HFF-Myc (cell line): ENCODE results near the gene RAB11FIP5.
"Not testable (repeated sequence)": the region's sequence is repeated elsewhere in the genome, so short reads cannot be mapped to it uniquely, and the experiment has no call there.

Experiments used
- DNase-seq: peaks from one replicate; pipeline ENCODE4 v3.0.0-alpha.2; 2011; ENCODE audit warnings: low read depth; ENCODE audit errors: extremely low read depth
- H3K4me3 ChIP-seq: replicated peaks from 2 replicates; pipeline ENCODE4 v1.5.1; 2011; ENCODE audit warnings: low read depth, mild to moderate bottlenecking, control low read depth, low read length
- CTCF ChIP-seq: IDR thresholded peaks from 2 replicates; pipeline ENCODE4 v1.5.1; 2012; ENCODE audit warnings: mild to moderate bottlenecking, low read depth, low read length, control low read depth; ENCODE audit errors: missing control alignments

The RAB11FIP5 gene

GRCh38 chr2:73103018-73103542, 9.7 kb downstream of the RAB11FIP5 start:
- no peak for DNase-seq
- no peak for TF ChIP-seq CTCF
- no peak overlapping the region for H3K4me3 ChIP-seq

GRCh38 chr2:73101626-73102256, 11.0 kb downstream of the RAB11FIP5 start:
- H3K4me3 ChIP-seq = no peak overlapping the region
- TF ChIP-seq CTCF = no peak
- no peak for DNase-seq

DNA sequence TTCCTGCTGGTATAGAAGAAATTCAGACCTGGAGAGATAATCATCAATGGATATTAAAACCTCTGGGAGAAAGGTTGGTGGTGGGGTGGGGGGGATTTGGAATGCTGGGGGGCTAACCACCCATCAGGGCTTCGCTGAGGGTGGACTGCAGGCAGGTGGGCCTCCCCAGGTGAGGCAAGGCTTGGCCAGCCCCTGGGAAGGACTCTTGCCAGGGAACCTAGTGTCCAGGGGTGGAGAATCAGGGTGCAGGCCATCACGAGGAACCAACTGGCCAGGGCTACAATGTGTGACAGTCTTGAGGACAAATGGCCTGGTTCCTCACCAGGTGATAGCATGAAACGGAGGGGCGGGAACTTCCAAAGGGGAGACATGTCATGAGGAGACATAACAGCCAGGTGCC, 11.8 kb downstream of the RAB11FIP5 start:
- H3K4me3 ChIP-seq = no peak overlapping the region
- DNase-seq = no peak
- no peak for TF ChIP-seq CTCF

GRCh38 chr2:73099486-73099885, 13.3 kb downstream of the RAB11FIP5 start:
- no peak for TF ChIP-seq CTCF
- no peak overlapping the region for H3K4me3 ChIP-seq
- DNase-seq = no peak

- H3K4me3 ChIP-seq = no peak overlapping the region
- no peak for TF ChIP-seq CTCF
- DNase-seq = no peak
Observed at GRCh38 chr2:73095910-73096309, 16.8 kb downstream of the RAB11FIP5 start.

GRCh38 chr2:73093601-73094218, 19.0 kb downstream of the RAB11FIP5 start:
- H3K4me3 ChIP-seq, DNase-seq: not testable (repeated sequence)

DNA sequence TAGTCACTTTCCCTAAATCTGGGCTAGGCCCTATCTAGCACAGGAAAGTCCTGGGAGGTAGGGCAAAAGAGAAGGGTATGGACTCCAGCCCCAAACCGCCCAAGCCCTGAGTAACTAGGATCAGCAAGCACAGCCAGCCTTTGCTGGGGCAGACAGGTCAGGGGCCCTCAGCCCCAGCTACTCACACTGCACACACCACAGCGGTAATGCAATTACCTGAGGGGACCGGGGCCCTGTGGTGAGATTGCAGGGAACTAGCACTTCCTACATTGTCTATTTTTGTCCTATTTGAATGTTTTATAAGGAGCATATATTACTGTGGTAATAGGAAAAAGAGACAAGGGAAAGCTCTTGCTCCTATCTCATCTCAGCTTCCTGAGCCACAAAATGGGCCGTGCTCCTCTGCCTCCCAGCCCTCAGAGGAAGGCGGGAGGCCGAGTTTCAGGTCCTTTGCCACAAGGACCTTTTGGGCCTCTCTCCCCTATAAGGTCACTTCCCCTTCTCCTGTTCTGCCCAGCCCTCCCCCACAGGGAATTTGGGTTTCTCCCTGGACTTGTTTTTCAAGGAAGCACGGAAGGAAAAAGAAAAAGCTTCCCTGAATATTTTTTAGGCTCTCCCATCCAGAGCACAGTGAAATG, 20.5 kb downstream of the RAB11FIP5 start:
- H3K4me3 ChIP-seq = no peak overlapping the region
- no peak for TF ChIP-seq CTCF
- DNase-seq = no peak
